ENCODE results near the gene YY1.

DNA sequence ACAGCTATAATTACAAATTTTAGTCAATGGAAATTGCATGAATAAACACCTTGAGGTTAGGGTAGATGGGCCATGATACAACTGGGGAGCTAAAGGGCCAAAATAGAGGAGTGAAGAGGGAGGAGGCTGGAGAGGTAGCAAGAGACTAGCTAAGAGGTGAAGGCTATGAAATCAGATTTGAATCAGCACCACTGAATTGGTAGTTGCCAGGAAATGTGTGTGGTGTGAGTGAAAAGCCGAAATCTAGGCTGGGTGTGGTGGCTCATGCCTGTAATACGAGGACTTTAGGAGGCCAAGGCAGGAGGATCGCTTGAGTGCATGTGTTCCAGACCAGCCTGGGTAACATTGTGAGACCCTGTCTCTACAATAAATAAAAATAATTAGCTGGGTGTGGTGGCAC, 22.7 kb downstream of the YY1 start:
- TF ChIP-seq, protein P1, sequence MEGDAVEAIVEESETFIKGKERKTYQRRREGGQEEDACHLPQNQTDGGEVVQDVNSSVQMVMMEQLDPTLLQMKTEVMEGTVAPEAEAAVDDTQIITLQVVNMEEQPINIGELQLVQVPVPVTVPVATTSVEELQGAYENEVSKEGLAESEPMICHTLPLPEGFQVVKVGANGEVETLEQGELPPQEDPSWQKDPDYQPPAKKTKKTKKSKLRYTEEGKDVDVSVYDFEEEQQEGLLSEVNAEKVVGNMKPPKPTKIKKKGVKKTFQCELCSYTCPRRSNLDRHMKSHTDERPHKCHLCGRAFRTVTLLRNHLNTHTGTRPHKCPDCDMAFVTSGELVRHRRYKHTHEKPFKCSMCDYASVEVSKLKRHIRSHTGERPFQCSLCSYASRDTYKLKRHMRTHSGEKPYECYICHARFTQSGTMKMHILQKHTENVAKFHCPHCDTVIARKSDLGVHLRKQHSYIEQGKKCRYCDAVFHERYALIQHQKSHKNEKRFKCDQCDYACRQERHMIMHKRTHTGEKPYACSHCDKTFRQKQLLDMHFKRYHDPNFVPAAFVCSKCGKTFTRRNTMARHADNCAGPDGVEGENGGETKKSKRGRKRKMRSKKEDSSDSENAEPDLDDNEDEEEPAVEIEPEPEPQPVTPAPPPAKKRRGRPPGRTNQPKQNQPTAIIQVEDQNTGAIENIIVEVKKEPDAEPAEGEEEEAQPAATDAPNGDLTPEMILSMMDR (conservative IDR thresholded peaks at IDR 0.05 in 1 of 2, IDR thresholded peaks at IDR 0.05 in 1 of 2; ENCODE audit: extremely low read depth in 1 of 2, insufficient read depth in 1 of 2, low read depth in 1 of 2, low read length in 2 of 2) = no peak
- TF ChIP-seq EZH2 (IDR thresholded peaks at IDR 0.05; ENCODE audit: borderline replicate concordance, low read length) = no peak

Measured in mammary epithelial cell (primary cell).